Measurements from ENCODE around the gene IGLON5.

GRCh38 chr19:51371186-51371690 is 59.8 kb downstream of the IGLON5 start:
- TF ChIP-seq CTCF (IDR thresholded peaks at IDR 0.05; ENCODE audit: insufficient read depth, low read length, poor library complexity, severe bottlenecking) (no peak), EZH2phosphoT487 (conservative IDR thresholded peaks at IDR 0.05; ENCODE audit: low read length) (no peak)

All from SU-DHL-6 (cell line).